Non-pigmented ciliary epithelial cell (primary cell): Measurements from ENCODE around the gene CDC20.

Source experiments
- DNase-seq: peaks from one replicate; pipeline ENCODE4 v3.0.0-alpha.2; 2010; ENCODE audit warnings: low read depth

CDC20 gene

DNA sequence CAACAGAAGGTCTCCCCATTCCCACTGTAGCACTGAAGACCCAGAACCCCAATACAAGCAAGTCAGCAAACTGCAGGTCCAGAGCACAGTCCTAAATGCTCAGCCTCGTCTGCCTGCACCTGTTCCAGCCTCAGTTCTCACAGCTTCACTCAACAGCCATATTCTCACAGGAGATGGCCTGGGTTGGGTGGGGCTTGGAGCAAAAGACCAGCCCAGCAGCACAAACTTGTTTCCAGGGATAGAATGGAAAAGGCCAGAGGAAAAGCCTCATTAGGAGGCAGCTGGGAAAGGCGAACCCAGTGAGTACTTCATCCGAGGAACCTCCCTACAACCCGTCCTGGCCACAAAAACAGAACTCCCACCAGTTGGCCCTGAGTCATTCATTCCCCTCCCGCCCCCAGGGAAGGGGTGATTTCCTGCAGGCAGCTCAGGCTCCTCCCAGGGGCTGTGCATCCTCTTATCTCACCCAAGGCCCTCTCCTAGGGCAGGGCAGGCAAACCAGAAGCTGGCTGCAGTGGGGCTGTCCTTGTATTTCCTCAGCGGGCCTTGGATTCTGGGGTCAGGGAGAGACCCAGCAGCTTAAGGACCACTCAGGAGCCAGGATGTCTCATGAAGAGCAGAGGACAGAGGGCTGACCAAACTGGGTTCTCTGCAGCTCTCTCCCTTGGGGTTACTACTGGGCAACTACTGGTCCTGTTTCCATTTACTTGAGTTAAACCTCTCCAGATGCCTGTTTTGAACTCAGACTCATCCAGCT is 28.6 kb upstream of the CDC20 start:
- DNase-seq, result peak; percentile 54

DNA sequence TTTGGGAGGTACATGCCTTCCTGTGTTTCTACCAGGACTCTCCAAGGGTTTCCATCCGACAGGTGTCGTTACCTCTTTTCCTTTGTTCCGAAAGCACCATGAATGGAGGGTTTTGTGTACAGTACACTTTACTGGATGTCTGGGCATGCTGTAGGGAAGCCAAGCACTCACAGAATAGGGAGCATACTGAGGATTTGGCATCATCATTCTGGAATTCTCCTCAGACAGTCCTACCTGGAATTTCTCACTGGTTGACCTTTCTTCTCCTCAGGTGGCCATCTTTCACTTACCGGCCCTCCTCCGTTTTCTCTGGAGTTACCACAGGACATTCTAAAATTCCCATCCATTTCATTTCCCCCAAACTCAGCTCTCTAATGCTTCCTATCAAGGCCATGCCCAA is 27.1 kb upstream of the CDC20 start:
- DNase-seq, result no peak

DNA sequence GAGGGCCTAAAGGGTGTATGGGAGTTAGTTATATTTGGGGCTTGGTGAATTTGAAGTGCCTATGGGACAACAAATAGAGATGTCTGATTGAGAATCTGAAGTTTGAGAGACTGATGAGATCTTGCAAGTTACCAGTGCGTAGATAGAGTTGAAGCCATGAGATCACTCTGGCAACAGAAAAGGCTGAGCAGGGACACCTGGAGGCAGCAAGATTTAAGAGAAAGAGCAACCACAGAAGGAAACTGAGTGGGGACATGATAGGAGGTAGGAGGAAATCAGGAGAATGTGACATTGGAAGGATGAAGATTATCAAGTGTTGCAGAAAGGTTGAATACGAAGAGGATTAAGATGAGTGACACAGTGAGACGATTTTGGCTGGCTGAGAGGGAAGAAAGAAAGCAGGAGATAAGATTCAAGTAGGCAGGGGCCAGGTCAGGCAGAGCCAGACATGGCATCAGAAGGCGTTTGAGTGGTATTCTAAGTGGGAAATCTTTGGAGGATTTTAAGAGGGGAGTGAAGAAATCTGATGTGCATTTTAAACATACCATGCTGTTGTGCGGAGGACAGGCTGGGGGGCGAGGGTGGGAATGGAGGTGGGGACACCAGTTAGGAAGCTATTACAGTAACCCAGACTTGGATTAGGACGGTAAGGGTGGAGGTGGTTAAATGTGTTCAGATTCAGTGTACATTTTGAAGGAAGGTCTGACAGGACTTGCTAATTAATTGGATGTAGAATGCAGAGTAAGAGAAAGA is 24.2 kb upstream of the CDC20 start:
- no peak for DNase-seq

DNA sequence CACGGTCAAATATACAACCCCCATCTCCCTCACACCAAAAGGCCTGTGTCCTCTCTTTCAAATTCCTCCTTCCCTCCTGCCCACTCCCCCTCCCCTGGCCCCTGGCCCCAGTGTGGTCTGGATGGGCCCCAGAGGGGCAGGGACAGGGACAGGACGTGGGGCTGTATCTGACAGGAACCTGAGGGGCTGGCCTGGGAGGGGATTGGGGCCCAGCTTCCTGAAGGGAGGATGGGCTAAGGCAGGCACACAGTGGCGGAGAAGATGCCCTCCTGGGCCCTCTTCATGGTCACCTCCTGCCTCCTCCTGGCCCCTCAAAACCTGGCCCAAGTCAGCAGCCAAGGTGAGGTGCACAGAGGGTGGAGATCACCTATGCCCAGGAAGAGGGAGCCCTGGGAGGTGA is 21.2 kb upstream of the CDC20 start, which contains the start of gene MPL:
TSS of gene MPL (plus strand) at position 231 of the 400 bp plus-strand sequence. CDS start at position 262, 31 bp downstream.
- DNase-seq, result no peak

DNA sequence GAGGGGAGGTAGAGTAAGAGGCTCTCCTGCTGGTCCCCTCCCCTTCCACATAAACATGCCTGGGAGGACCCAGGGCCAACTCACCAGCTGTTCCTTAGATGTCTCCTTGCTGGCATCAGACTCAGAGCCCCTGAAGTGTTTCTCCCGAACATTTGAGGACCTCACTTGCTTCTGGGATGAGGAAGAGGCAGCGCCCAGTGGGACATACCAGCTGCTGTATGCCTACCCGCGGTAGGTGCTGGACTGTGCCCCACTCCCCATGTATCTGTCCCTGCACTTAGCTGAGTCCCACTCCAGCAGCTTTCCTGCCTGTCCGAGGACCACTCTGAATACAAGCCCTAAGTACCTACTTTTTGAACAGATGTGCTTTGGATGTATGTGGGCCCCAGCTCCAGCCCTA is 20.8 kb upstream of the CDC20 start:
- DNase-seq, result no peak

DNA sequence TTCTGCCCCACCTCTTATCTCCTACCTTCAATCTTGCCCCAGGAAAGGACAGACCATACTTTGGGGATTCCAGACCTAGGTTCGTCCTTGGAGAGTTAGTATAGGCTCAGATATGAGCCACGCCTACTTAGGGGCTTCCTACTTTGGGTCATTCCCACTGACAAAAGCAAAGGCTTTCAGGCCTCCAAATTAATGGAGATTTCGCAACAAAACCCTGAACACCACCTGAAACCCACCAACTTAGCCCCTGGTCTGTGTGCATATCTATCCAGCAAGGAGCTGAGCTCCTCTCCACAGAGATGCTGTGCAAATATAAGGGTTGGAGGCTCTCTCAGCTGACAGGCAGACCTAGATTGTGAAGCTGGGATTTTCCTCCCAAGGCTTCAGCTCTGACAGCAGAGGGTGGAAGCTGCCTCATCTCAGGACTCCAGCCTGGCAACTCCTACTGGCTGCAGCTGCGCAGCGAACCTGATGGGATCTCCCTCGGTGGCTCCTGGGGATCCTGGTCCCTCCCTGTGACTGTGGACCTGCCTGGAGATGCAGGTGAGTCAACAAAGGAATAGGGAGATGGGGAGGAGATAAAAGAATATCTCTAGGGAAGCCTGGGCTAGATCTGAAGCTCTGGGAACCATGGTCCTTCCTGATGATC is 19.1 kb upstream of the CDC20 start:
- DNase-seq, result no peak

DNA sequence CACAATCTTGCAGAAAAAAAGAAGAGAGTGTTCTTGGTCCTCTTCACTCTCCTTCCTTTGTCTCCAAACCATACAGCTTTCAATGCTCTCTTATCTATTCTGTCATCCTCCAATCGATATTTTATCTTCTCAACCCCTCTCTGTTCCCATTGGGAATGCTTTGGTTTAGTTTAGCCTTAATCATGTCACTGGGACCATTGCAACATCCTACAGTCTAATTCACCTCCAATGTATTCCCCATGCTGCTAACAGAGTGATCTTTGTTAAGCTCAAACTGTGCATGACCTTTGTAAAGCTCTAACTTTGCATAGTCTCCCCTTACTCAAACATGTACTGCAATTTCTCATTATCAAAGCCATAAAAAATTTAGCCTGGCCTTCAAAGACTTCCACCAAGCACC is 18.2 kb upstream of the CDC20 start:
- no peak for DNase-seq

DNA sequence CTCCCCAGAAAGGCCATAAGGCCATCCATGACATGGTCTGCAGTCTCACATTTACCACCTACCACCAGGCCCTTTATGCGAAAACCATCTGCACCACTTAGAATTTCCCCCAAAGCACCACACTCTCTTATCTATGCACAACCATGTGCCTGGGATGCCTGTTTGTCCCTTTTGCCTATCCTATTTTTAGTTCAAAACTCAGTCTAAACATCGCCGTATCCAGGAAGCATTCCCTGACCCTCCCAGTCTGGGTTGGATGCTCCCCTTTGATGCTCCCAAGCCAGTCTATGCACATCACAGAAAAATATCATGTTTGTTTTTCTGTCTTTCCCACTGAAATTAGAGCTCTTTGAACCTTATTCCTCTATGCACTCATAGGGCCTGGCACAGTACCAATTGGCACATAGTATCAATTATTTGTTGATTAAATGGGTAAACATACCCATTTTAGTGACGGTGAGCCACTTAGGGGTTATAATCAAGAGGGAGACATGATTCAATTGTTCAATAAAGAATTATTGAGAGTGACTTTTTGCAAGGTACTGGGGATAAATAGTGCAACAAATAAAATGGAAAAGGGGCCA is 14.4 kb upstream of the CDC20 start:
- no peak for DNase-seq

DNA sequence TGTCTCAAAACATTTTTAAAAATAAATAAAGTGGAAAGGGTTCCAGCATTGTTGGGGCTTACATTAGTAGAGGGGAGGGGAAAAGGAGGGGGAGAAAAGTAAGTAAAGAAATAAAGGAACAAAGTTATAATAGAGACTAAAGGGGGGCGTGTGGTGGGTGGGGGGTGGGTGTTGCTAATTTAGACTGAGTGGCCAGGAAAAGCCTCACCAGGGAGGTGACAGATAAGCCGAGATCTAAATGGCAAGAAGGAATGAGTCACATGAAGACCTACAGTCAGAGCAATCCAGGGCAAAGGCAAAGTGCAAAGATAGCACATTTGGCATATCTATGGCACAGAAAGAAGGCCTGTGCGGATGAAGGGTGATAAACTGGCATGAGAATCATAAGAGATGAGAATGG is 13.7 kb upstream of the CDC20 start:
- DNase-seq, result no peak

DNA sequence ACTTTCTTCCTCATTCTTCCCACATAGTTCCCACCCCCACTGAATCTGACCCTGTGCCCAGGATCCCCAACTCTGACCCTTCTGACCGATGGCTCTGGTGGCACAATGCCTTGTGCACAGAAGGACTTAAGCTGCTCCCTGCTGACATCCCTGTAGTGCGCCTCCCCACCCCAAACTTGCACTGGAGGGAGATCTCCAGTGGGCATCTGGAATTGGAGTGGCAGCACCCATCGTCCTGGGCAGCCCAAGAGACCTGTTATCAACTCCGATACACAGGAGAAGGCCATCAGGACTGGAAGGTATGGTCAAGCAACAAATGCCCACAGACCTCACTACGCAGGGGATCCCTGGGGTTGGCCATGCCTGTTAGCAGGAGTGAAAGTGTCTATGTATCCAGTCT is 12.1 kb upstream of the CDC20 start:
- no peak for DNase-seq

DNA sequence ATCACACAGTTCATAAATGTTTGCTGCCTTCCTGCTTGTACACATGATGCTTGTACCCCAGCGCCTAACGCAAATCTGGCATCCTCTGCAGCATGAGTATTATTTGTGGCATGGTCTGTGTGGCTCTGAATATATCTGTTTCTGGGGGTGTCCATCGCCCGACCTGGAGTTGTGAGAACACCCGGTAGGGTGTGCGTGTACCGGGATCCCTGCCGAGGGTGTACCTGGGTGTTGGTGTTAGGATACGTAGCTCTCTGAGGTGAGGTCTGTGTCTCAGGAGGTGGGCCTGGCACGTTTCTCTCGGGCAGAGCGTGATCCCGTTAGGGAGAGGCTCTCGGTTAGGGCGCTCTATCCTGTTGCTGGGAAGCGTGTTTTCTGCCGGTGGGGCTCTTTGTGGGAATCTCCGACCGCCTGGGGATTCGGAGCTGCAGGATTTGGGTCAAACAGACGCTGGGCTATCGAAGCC is 10.4 kb upstream of the CDC20 start:
- DNase-seq, result no peak

DNA sequence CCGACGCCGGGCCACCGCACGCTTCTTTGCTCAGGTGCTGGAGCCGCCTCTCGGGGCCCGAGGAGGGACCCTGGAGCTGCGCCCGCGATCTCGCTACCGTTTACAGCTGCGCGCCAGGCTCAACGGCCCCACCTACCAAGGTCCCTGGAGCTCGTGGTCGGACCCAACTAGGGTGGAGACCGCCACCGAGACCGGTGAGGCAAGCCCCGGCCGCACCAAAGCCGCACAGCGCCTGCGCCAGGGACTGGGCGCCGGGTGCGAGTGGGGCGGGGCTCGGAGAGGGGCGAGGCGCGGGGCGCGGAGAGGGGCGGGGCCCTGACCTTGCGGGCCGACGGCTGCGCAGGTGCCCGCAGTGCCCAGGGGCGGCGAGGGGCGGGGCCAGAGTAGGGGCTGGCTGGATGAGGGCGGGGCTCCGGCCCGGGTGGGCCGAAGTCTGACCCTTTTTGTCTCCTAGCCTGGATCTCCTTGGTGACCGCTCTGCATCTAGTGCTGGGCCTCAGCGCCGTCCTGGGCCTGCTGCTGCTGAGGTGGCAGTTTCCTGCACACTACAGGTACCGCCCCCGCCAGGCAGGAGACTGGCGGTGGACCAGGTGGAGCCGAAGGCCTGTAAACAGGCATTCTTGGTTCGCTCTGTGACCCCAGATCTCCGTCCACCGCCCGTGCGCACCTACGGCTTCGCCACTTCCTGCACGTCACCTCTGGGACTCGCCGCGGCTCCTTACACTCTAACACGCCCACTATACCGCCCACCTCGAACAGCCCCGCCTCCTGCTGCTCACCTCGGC is 9.8 kb upstream of the CDC20 start:
- DNase-seq, result no peak

DNA sequence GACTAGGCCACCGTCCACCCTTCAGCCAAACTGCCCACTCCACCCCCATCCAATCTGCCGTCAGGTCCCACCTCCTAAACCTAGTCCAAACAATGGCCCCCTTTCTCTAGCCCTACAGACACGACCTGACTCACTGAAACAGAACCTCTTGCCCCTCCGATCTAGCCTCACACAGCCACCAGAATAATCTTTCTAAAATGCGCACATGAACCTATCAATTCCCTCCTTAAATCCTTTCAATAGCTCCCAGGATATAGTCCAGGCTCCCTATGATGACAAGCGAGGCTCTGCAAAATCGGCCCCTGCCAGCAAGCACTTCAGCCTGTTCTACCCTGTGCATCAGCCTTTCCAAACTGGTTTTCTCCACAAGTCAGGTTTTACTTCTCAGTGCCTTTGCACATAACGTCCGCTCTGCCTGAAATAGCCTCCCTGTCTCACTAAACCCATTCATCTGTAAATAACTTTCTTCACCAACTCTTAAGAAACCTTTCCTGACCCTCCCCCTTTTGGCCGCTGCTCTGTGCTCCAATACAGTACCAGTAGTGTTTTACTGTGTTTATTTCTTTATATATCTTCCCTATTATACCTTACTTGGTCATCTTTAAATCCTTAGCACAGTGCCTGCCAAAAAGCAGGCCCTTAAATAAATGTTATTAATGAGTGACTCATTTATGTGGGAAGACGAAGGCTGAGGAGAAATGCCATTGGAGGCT is 9.0 kb upstream of the CDC20 start:
- DNase-seq, result no peak

DNA sequence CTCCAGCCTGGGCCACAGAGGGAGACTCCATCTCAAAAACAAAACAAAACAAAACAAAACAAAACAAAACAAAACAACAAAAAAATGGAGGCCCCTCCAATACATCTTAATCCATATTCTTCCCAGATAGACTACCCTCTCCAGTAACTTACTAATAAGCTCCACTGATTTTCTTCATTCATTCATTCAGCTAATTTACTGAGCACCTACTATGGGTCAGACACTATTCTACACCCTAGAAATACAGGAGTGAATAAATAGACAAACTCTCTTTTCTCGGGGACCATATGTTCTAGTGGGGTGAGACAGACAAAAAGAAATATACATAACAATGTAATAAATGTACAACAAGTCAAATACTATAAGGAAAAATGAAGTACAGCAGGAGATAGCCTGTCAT is 7.8 kb upstream of the CDC20 start:
- DNase-seq, result no peak

DNA sequence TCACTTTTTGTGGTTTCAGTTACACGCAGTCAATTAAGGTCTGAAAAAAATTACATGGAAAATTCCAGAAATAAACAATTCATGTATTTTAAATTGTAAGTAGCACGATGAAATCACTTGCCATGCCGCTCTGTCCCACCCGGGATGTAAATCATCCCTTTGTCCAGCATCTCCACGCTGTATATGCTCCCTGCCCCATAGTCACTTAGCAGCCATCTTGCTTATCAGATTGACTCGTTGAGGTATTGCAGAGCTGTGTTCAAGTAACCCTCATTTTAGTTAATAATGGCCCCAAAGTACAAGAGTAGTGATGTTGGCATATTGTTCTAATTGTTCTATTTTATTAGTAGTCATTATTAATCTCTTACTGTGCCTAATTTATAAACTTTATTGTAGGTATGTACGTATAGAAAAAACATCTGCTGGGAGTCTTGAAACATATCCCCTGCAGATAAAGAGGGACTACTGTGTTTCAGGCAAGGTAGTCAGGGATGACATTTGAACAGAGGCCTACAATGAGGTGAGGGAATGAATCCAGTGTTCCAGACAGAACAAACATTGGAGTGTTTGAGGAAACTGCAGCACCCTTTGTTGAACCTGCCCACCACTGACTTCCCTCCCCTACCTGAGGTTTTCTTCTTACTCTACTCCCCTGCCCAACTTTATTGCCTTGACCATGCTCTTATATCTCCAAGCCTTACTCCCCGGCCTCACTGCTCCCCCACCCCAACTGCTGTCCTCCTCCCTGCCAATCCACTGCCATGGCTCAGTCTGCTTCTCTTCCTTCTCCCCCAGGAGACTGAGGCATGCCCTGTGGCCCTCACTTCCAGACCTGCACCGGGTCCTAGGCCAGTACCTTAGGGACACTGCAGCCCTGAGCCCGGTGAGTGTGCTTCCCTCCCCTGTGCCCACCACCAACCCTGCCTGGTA is 7.1 kb upstream of the CDC20 start:
- no peak for DNase-seq

DNA sequence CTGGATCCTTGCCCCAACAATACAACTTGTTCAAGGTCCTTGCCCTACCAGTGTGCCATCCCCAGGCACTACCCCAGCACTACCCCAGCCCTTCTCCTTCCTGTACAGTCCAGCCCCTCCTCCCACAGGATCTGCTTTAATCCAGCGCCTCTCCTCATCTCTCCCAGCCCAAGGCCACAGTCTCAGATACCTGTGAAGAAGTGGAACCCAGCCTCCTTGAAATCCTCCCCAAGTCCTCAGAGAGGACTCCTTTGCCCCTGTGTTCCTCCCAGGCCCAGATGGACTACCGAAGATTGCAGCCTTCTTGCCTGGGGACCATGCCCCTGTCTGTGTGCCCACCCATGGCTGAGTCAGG is 6.5 kb upstream of the CDC20 start:
- DNase-seq, result no peak

DNA sequence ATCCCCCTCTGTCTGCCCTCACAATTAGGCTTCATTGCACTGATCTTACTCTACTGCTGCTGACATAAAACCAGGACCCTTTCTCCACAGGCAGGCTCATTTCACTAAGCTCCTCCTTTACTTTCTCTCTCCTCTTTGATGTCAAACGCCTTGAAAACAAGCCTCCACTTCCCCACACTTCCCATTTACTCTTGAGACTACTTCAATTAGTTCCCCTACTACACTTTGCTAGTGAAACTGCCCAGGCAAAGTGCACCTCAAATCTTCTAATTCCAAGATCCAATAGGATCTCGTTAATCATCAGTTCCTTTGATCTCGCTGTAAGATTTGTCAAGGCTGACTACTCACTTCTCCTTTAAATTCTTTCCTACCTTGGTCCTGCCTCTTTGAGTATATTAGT is 5.9 kb upstream of the CDC20 start:
- no peak for DNase-seq

DNA sequence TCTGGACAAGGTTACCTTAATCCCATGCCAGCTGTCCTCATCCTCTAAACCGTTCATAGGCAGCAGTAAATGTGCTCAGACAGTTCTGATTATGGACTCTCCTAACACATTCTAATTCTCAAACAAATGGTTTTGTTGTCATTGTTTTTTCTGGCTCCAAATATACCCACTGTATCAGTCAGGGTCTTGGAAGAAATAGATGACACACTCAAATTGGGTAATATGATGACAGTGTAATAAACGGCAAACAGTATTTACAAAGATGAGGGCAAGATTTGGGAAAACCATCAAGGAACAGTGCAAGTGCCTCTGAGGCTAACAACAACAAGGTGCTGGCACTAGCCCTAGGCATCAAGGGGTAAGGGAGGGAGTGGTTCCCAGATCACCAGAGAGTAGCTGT is 4.3 kb upstream of the CDC20 start:
- DNase-seq, result no peak

DNA sequence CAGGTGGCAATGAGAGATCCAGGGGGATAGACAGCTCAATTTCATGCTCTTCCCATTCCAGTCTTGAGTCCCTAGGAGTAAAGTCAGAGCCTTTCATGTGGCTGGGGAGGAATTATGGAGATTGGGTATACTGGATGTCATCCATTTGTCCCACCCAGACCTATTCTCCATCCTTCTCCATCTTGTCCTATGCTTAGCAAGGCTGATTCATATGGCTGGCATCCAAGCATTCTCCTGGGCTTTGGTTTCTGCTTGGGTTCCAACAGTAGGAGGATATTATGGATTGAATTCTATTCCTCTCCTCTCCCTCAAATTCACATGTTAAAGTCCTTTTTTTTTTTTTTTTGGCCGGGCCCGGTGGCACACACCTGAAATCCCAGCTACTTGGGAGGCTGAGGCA is 3.8 kb upstream of the CDC20 start:
- DNase-seq, result no peak

DNA sequence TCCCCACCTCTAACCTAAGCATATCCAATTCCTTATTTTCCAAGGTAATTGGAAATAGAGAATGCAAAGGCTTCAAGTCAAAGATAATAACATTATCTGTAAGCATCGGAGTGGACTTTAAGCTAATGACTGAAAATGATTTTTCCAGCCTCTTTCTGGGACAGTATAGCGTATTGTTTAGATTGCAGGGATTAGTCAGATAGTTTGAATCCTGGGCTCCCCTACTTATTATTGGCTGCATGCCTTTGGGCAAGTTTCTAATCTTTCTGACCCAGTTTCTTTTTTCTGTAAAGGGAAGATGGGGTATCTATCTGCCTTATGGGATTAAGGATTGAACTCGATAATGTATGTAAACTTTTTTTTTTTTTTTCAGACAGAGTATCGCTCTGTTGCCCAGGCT is 1.5 kb upstream of the CDC20 start:
- no peak for DNase-seq
